Fibroblast of the aortic adventitia (primary cell): Measurements from ENCODE around the gene LMO7. TPM values are rescaled to one million over a fixed set of nuclear protein-coding genes. Genes with fewer than 3 reads are reported as not detected.
"Not testable (repeated sequence)": the region's sequence is repeated elsewhere in the genome, so short reads cannot be mapped to it uniquely, and the experiment has no call there.

Source experiments
- DNase-seq: peaks from one replicate; pipeline ENCODE4 v3.0.0-alpha.2; 2010; ENCODE audit warnings: low read depth
- H3K4me3 ChIP-seq: 2 replicates; pipeline ENCODE4 v1.5.1; 2011; ENCODE audit warnings: low read depth, mild to moderate bottlenecking, control low read depth, low read length, moderate library complexity
- total RNA-seq: library from RNA; depleted of rRNA; stranded (reverse); fragments of >200 nt; gene quantifications from 2 replicates; pipeline ENCODE4 v1.2.3, GENCODE V29; 2012; ENCODE audit warnings: low replicate concordance
- TF ChIP-seq, protein P1 (sequence below): IDR thresholded peaks from 2 replicates; pipeline ENCODE4 v1.5.1; 2011; ENCODE audit warnings: mild to moderate bottlenecking, low read length, control low read depth, inconsistent platforms; ENCODE audit not compliant: insufficient read depth

The LMO7 gene
- total RNA-seq, 1 donor, result 221 TPM

- TF ChIP-seq, protein P1, sequence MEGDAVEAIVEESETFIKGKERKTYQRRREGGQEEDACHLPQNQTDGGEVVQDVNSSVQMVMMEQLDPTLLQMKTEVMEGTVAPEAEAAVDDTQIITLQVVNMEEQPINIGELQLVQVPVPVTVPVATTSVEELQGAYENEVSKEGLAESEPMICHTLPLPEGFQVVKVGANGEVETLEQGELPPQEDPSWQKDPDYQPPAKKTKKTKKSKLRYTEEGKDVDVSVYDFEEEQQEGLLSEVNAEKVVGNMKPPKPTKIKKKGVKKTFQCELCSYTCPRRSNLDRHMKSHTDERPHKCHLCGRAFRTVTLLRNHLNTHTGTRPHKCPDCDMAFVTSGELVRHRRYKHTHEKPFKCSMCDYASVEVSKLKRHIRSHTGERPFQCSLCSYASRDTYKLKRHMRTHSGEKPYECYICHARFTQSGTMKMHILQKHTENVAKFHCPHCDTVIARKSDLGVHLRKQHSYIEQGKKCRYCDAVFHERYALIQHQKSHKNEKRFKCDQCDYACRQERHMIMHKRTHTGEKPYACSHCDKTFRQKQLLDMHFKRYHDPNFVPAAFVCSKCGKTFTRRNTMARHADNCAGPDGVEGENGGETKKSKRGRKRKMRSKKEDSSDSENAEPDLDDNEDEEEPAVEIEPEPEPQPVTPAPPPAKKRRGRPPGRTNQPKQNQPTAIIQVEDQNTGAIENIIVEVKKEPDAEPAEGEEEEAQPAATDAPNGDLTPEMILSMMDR, result no peak
- no peak overlapping the region for H3K4me3 ChIP-seq
- no peak for DNase-seq
Observed at GRCh38 chr13:75670496-75670895, 34.4 kb downstream of the LMO7 start.

GRCh38 chr13:75675421-75675820 lies 39.3 kb downstream of the LMO7 start:
- DNase-seq, result peak; percentile 48
- TF ChIP-seq, protein P1, result no peak
- H3K4me3 ChIP-seq, result no peak overlapping the region

DNA sequence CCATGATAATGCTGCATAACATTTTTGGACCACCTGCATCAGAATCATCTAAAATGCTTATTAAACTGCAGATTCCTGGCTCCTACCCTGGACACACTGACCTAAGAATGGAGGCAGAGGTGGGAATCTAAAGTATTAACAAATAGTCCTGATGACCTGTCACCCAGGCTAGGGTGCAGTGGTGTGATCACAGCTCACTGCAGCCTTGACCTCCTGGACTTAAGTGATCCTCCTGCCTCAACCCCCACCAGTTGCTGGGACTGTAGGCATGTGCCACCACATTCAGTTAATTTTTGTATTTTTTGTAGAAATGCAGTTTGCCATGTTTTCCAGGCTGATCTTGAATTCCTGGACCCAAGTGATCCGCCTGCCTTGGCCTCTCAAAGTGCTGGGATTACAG lies 43.3 kb downstream of the LMO7 start:
- no peak overlapping the region for H3K4me3 ChIP-seq
- DNase-seq, result no peak
- TF ChIP-seq, protein P1, result no peak

DNA sequence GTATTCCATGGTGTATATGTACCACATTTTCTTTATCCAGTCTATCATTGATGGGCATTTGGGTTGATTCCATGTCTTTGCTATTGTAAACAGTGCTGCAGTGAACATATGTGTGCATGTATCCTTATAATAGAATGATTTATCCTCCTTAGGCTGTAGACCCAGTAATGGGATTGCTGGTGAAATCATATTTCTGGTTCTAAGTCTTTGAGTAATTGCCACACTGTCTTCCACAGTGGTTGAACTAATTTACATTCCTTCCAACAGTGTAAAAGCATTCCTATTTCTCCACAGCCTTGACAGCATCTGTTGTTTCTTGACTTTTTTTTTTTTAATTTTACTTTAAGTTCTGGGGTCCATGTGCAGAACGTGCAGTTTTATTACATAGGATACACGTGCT lies 44.1 kb downstream of the LMO7 start:
- DNase-seq, H3K4me3 ChIP-seq: not testable (repeated sequence)

GRCh38 chr13:75682326-75682725 lies 46.2 kb downstream of the LMO7 start:
- TF ChIP-seq, protein P1, result no peak
- DNase-seq, result no peak
- no peak overlapping the region for H3K4me3 ChIP-seq

- TF ChIP-seq, protein P1, result peak; percentile 64
- no peak overlapping the region for H3K4me3 ChIP-seq
- peak; percentile 80 for DNase-seq
Observed at GRCh38 chr13:75685239-75685697, 49.1 kb downstream of the LMO7 start.

- DNase-seq, result peak; percentile 78
- TF ChIP-seq, protein P1, result peak; percentile 61
- H3K4me3 ChIP-seq, result no peak overlapping the region
Observed at GRCh38 chr13:75687150-75687763, 51.1 kb downstream of the LMO7 start.
